WTC11 (cell line): ENCODE data around the gene SMIM24. TPM values are rescaled to one million over a fixed set of nuclear protein-coding genes. Genes with fewer than 3 reads are reported as not detected.

Experiments used
- ATAC-seq: fragments of 200-7000 bp; cut with Tn5 transposase; 2 replicates; pipeline ENCODE4 v1.10.0; 2021; ENCODE audit warnings: mild to moderate bottlenecking, moderate library complexity
- CTCF ChIA-PET: fragments of 300-600 bp; sonication (Branson Sonifier 250); formaldehyde crosslinking; loops from one replicate; lab custom pipeline; 2021; ENCODE audit warnings: antibody characterized with exemption; lab: Charles Lee
- POLR2A ChIA-PET: fragments of 350-600 bp; sonication (Branson Sonifier 250); formaldehyde crosslinking; loops from one replicate; lab custom pipeline; 2021; ENCODE audit warnings: antibody characterized with exemption; lab: Charles Lee
- DNase-seq: peaks from one replicate; pipeline ENCODE4 v3.0.0; 2021; ENCODE audit warnings: low spot score
- H3K27ac Mint-ChIP-seq: 2 replicates; pipeline ENCODE4 v1.8.0; 2021; ENCODE audit warnings: mixed read lengths
- H3K27me3 Mint-ChIP-seq: 2 replicates; pipeline ENCODE4 v1.8.0; 2021; ENCODE audit warnings: low read depth, mild to moderate bottlenecking, moderate library complexity, mixed read lengths
- H3K36me3 Mint-ChIP-seq: 2 replicates; pipeline ENCODE4 v1.8.0; 2021; ENCODE audit warnings: mixed read lengths
- H3K4me1 Mint-ChIP-seq: 2 replicates; pipeline ENCODE4 v1.8.0; 2022; ENCODE audit warnings: mixed read lengths
- H3K4me3 Mint-ChIP-seq: 2 replicates; pipeline ENCODE4 v1.8.0; 2021; ENCODE audit warnings: mild to moderate bottlenecking, moderate library complexity, mixed read lengths
- H3K9me3 Mint-ChIP-seq: 2 replicates; pipeline ENCODE4 v1.8.0; 2021; ENCODE audit warnings: mixed read lengths
- FOXJ3 ChIP-seq: sonication (generic); formaldehyde crosslinking; IDR thresholded peaks from 2 replicates; pipeline ENCODE4 v1.9.0; 2021; ENCODE audit warnings: missing genetic modification reagents, mild to moderate bottlenecking, borderline replicate concordance
- GABPB1 ChIP-seq: sonication (generic); formaldehyde crosslinking; IDR thresholded peaks from 2 replicates; pipeline ENCODE4 v1.8.1; 2023; ENCODE audit warnings: mild to moderate bottlenecking, missing genetic modification reagents
- GRHL2 ChIP-seq: fragments of 250-450 bp; sonication (Bioruptor Pico); IDR thresholded peaks from 2 replicates; pipeline ENCODE4 v1.8.0; 2022; ENCODE audit warnings: mild to moderate bottlenecking, moderate library complexity; ENCODE audit not compliant: insufficient replicate concordance, severe bottlenecking
- MXD4 ChIP-seq: fragments of 250-450 bp; sonication (Bioruptor Pico); IDR thresholded peaks from 2 replicates; pipeline ENCODE4 v1.8.0; 2021; ENCODE audit warnings: mild to moderate bottlenecking, moderate library complexity, borderline replicate concordance
- NFE2L1 ChIP-seq: sonication (generic); formaldehyde crosslinking; IDR thresholded peaks from 2 replicates; pipeline ENCODE4 v1.8.1; 2023; ENCODE audit warnings: missing genetic modification reagents
- NFYB ChIP-seq: sonication (generic); formaldehyde crosslinking; conservative IDR thresholded peaks from 2 replicates; pipeline ENCODE4 v1.8.0; 2022; ENCODE audit warnings: low read depth, missing genetic modification reagents
- RORB ChIP-seq: fragments of 250-450 bp; sonication (Bioruptor Pico); IDR thresholded peaks from 2 replicates; pipeline ENCODE4 v1.9.0; 2021; ENCODE audit warnings: mild to moderate bottlenecking
- TEAD1 ChIP-seq: sonication (generic); formaldehyde crosslinking; IDR thresholded peaks from 2 replicates; pipeline ENCODE4 v1.8.0; 2022; ENCODE audit warnings: mild to moderate bottlenecking, missing genetic modification reagents
- ZNF317 ChIP-seq: sonication (generic); formaldehyde crosslinking; IDR thresholded peaks from 2 replicates; pipeline ENCODE4 v1.8.1; 2023; ENCODE audit warnings: low read depth, mild to moderate bottlenecking, moderate library complexity, missing genetic modification reagents, borderline replicate concordance
- total RNA-seq: library from RNA; stranded (reverse); gene quantifications from 3 replicates; pipeline ENCODE4 v1.2.3, GENCODE V29; 2021
- TF ChIP-seq, protein P1 (sequence below): sonication (generic); formaldehyde crosslinking; conservative IDR thresholded peaks from 2 replicates; pipeline ENCODE4 v1.8.1; 2023; ENCODE audit warnings: mild to moderate bottlenecking, low read depth, missing genetic modification reagents, moderate library complexity
- TF ChIP-seq, protein P2 (sequence below): sonication (generic); formaldehyde crosslinking; conservative IDR thresholded peaks from 2 replicates; pipeline ENCODE4 v1.8.1; 2022; ENCODE audit warnings: mild to moderate bottlenecking, missing genetic modification reagents
- TF ChIP-seq, protein P3 (sequence below): sonication (generic); formaldehyde crosslinking; IDR thresholded peaks from 2 replicates; pipeline ENCODE4 v1.8.0; 2022; ENCODE audit warnings: mild to moderate bottlenecking, missing genetic modification reagents
- TF ChIP-seq, protein P4 (sequence below): sonication (generic); formaldehyde crosslinking; IDR thresholded peaks from 2 replicates; pipeline ENCODE4 v1.8.0; 2022; ENCODE audit warnings: mild to moderate bottlenecking, missing genetic modification reagents
- TF ChIP-seq, protein P5 (sequence below): sonication (generic); formaldehyde crosslinking; IDR thresholded peaks from 2 replicates; pipeline ENCODE4 v1.8.1; 2023; ENCODE audit warnings: mild to moderate bottlenecking, missing genetic modification reagents, moderate library complexity
- TF ChIP-seq, protein P6 (sequence below): sonication (generic); formaldehyde crosslinking; IDR thresholded peaks from 2 replicates; pipeline ENCODE4 v1.8.1; 2022; ENCODE audit warnings: low read depth, missing genetic modification reagents, borderline replicate concordance

SMIM24 gene
- total RNA-seq, 1 experiment from 2014 or later: 2.8 TPM

DNA sequence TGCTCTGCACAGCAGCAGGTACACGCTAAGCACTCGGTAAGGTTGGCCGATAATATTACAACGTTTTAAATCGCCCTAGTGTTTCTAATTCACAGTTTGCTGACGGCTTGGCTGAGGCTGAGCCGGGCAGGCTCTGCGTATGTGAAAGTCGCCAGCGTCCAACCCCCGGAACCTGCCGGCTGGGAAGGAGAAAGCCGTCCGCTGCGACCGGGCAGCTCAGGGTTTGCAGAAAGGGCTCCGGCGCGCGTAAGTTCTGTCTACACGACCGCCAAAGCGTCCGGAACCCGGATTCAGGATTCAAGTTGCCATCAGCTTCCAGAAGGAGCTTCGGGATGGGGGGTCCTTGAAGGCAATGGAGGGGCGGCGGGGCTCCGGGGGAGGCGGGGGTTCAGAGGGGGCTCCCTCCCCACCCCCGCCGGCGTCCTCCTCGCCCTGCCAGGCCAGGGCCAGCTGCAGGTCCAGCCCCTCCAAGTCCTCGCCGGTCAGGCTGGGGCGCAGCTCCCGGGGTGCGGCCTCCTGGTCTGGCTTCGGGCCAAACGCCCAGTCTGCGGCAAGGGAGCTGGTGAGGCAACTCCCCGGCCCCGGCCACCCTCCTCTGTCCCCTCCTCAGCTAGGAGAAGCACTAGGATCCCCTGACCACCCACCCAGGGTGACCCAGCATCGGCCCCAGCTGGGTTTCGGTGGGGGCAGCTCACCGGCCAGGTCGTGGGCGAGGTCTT is 2.3 kb upstream of the SMIM24 start (continued):
- TF ChIP-seq, protein P1, sequence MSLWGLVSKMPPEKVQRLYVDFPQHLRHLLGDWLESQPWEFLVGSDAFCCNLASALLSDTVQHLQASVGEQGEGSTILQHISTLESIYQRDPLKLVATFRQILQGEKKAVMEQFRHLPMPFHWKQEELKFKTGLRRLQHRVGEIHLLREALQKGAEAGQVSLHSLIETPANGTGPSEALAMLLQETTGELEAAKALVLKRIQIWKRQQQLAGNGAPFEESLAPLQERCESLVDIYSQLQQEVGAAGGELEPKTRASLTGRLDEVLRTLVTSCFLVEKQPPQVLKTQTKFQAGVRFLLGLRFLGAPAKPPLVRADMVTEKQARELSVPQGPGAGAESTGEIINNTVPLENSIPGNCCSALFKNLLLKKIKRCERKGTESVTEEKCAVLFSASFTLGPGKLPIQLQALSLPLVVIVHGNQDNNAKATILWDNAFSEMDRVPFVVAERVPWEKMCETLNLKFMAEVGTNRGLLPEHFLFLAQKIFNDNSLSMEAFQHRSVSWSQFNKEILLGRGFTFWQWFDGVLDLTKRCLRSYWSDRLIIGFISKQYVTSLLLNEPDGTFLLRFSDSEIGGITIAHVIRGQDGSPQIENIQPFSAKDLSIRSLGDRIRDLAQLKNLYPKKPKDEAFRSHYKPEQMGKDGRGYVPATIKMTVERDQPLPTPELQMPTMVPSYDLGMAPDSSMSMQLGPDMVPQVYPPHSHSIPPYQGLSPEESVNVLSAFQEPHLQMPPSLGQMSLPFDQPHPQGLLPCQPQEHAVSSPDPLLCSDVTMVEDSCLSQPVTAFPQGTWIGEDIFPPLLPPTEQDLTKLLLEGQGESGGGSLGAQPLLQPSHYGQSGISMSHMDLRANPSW (CRISPR knock-in tag): no peak
- TF ChIP-seq, protein P2, sequence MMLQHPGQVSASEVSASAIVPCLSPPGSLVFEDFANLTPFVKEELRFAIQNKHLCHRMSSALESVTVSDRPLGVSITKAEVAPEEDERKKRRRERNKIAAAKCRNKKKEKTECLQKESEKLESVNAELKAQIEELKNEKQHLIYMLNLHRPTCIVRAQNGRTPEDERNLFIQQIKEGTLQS (CRISPR knock-in tag): no peak
- TF ChIP-seq ZNF317: no peak
- TF ChIP-seq, protein P3, sequence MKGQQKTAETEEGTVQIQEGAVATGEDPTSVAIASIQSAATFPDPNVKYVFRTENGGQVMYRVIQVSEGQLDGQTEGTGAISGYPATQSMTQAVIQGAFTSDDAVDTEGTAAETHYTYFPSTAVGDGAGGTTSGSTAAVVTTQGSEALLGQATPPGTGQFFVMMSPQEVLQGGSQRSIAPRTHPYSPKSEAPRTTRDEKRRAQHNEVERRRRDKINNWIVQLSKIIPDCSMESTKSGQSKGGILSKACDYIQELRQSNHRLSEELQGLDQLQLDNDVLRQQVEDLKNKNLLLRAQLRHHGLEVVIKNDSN: no peak

DNA sequence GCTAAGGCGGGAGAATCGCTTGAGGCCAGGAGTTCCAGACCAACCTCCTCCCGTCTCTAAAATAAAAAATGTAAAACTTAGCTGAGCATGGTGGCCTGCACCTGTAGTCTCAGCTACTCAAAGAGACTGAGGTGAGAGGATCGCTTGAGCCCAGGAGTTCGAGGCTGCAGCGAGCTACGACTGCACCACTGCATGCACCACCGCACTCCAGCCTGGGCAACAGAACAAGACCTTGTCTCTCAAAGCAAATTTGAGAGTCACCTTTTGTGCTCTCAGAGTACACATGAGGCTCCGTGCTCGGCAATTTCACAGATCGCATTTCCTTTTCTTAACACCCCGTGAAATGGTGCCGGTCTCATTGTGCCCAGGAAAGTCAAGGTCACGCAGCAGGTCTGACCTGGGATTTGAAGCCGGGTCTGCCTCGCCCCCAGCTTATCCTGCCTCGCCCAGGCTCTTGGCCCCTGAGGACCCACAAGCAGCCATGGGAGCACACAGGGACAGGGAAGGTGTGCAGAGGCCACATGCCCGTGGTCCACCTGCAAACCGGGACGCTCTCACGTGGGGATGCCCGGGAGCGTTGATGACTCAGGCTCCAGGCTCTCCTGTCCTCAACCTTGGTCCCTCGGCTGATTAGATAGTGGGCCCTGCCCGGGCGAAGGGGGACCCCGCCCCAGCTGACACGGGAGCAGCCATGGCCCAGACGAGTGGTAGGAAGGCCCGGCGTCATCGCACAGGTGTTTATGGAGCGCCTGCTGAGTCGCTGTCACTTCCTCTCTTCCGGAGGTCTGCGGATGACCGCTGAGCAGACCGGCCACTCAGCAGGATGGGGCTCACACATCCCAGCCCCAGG is 1.1 kb upstream of the SMIM24 start:
- TF ChIP-seq GABPB1 (peak; percentile 65), NFE2L1 (CRISPR knock-in tag) (no peak)
- CTCF ChIA-PET: interaction anchor here (0.7 to 5.0 kb wide), 5 partner anchors 11 to 177 kb away, joined by 3 to 63 read pairs (median 3); no protein-coding TSS in a partner anchor
- no peaks in the 10 kb centered on the region for H3K36me3 Mint-ChIP-seq
- H3K9me3 Mint-ChIP-seq: no peaks in the 10 kb centered on the region
- peaks cover 6% of the 10 kb centered on the region for H3K27me3 Mint-ChIP-seq
- ATAC-seq (no peak), DNase-seq (no peak)
- H3K4me3 Mint-ChIP-seq: no peak overlapping the region
- POLR2A ChIA-PET: no interaction called here
- peaks cover 20% of the 10 kb centered on the region for H3K4me1 Mint-ChIP-seq
- no peak overlapping the region for H3K27ac Mint-ChIP-seq

DNA sequence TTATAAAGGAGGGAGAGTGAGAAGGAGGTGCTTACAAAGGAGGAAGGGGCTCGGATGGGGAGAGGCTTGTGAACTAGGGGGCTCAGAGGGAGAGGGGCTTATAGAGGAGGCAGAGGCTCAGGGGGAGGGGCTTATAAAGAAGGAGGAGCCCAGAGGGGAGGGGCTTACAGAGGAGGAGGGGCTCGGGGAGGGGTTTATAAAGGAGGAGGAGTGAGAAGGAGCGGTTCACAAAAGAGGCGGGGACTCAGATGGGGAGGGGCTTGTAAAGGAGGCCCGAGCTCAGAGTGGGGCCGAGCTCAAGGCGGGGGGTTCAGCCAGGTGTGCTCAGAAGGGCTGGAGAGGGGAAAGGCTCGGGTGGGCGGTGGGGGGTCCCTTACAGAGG is 500 bp downstream of the SMIM24 start:
- Mint-ChIP-seq H3K27me3 (peaks cover 6% of the 10 kb centered on the region), H3K9me3 (no peaks in the 10 kb centered on the region), H3K4me1 (peaks cover 20% of the 10 kb centered on the region), H3K36me3 (no peaks in the 10 kb centered on the region), H3K4me3 (no peak overlapping the region), H3K27ac (no peak overlapping the region)
- peak; percentile 60 for ATAC-seq
- peak; percentile 75 for DNase-seq
- CTCF ChIA-PET: interaction anchor here (0.6 to 2.5 kb wide), 17 partner anchors 10 to 350 kb away, joined by 3 to 26 read pairs (median 4); no protein-coding TSS in a partner anchor
- POLR2A ChIA-PET: interaction anchor here (1.0 kb wide), 1 partner anchor 16 kb away, joined by 3 read pairs; no protein-coding TSS in a partner anchor
- TF ChIP-seq, protein P4, sequence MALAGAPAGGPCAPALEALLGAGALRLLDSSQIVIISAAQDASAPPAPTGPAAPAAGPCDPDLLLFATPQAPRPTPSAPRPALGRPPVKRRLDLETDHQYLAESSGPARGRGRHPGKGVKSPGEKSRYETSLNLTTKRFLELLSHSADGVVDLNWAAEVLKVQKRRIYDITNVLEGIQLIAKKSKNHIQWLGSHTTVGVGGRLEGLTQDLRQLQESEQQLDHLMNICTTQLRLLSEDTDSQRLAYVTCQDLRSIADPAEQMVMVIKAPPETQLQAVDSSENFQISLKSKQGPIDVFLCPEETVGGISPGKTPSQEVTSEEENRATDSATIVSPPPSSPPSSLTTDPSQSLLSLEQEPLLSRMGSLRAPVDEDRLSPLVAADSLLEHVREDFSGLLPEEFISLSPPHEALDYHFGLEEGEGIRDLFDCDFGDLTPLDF (CRISPR knock-in tag): no peak
- TF ChIP-seq GRHL2 (CRISPR knock-in tag): no peak
- TF ChIP-seq, protein P5, sequence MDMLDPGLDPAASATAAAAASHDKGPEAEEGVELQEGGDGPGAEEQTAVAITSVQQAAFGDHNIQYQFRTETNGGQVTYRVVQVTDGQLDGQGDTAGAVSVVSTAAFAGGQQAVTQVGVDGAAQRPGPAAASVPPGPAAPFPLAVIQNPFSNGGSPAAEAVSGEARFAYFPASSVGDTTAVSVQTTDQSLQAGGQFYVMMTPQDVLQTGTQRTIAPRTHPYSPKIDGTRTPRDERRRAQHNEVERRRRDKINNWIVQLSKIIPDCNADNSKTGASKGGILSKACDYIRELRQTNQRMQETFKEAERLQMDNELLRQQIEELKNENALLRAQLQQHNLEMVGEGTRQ (CRISPR knock-in tag): no peak

DNA sequence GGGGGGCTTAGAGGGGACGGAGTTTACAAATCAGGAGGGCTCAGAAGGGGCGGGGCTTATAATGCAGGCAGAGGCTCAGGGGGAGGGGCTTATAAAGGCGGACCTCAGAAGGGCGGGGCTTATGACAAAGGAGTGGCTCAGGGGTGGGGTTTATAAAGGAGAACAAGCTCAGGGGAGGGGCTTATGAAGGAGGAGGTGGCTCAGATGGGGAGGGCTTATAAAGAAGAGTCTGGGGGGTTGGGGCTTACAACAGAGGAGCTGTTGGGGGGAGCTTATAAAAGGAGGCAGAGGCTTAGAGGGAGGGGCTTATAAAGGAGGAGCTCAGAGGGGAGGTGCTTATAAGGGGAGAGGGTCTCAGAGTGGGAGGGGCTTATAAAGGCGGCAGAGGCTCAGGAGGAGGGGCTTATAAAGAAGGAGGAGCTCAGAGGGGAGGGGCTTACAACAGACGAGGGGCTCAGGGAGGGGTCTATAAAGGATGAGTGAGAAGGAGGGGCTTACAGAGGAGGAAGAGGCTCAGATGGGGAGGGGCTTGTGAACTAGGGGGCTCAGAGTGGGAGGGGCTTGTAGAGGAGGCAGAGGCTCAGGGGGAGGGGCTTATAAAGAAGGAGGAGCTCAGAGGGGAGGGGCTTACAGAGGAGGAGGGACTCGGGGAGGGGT is 1.0 kb downstream of the SMIM24 start:
- ATAC-seq: peak; percentile 47
- TF ChIP-seq FOXJ3 (CRISPR knock-in tag) (no peak), MXD4 (CRISPR knock-in tag) (no peak), TEAD1 (CRISPR knock-in tag) (no peak), RORB (CRISPR knock-in tag) (no peak), NFYB (CRISPR knock-in tag) (no peak)
- TF ChIP-seq, protein P6, sequence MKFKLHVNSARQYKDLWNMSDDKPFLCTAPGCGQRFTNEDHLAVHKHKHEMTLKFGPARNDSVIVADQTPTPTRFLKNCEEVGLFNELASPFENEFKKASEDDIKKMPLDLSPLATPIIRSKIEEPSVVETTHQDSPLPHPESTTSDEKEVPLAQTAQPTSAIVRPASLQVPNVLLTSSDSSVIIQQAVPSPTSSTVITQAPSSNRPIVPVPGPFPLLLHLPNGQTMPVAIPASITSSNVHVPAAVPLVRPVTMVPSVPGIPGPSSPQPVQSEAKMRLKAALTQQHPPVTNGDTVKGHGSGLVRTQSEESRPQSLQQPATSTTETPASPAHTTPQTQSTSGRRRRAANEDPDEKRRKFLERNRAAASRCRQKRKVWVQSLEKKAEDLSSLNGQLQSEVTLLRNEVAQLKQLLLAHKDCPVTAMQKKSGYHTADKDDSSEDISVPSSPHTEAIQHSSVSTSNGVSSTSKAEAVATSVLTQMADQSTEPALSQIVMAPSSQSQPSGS (CRISPR knock-in tag): no peak
- Mint-ChIP-seq H3K9me3 (no peaks in the 10 kb centered on the region), H3K4me1 (peaks cover 20% of the 10 kb centered on the region), H3K36me3 (no peaks in the 10 kb centered on the region), H3K27ac (no peak overlapping the region), H3K4me3 (no peak overlapping the region; the same call in 1 of the 2 replicates), H3K27me3 (peaks cover 6% of the 10 kb centered on the region)
- CTCF ChIA-PET: interaction anchor here (0.6 to 2.5 kb wide), 19 partner anchors 10 to 350 kb away, joined by 3 to 26 read pairs (median 4); partner anchors contain the start of gene DOHH
- DNase-seq: peak; percentile 79
- POLR2A ChIA-PET: interaction anchor here (0.7 to 1.0 kb wide), 3 partner anchors 11 to 128 kb away, joined by 3 to 4 read pairs (median 4); no protein-coding TSS in a partner anchor
